Activated T-cell treated with anti-CD3 and anti-CD28 coated beads for 48 hours (primary cell): ENCODE data around the gene ACY1.

Experiments
- DNase-seq: peaks from one replicate; pipeline ENCODE4 v3.0.0-alpha.2; 2020; ENCODE audit warnings: low read depth

Gene ACY1

GRCh38 chr3:51963951-51964451, 19.3 kb upstream of the ACY1 start:
- DNase-seq = no peak

GRCh38 chr3:51964521-51964920, 18.8 kb upstream of the ACY1 start:
- DNase-seq = no peak

GRCh38 chr3:51966016-51966415, 17.3 kb upstream of the ACY1 start:
- DNase-seq = no peak

- no peak for DNase-seq
Measured at GRCh38 chr3:51966486-51966885, 16.8 kb upstream of the ACY1 start.

GRCh38 chr3:51966922-51967383, 16.4 kb upstream of the ACY1 start:
- DNase-seq = no peak

GRCh38 chr3:51967384-51968169, 15.8 kb upstream of the ACY1 start, which contains the start of gene PCBP4:
Gene PCBP4 (minus strand): TSS chr3:51967454. CDS start chr3:51961240, 6,214 bp downstream.
- DNase-seq = peak; percentile 34

- DNase-seq = no peak
Measured at GRCh38 chr3:51968170-51968775, 15.1 kb upstream of the ACY1 start.

- no peak for DNase-seq
Measured at GRCh38 chr3:51968883-51969678, 14.3 kb upstream of the ACY1 start.

- DNase-seq = no peak
Measured at GRCh38 chr3:51969841-51970240, 13.5 kb upstream of the ACY1 start.

- no peak for DNase-seq
Measured at GRCh38 chr3:51970606-51971300, 12.6 kb upstream of the ACY1 start.

- no peak for DNase-seq
Measured at GRCh38 chr3:51971350-51971749, 12.0 kb upstream of the ACY1 start.

GRCh38 chr3:51974277-51974962, 8.9 kb upstream of the ACY1 start:
- DNase-seq = no peak

GRCh38 chr3:51974963-51975851, 8.1 kb upstream of the ACY1 start, which contains the start of gene ABHD14A:
Gene ABHD14A (plus strand): TSS chr3:51975064. CDS start chr3:51975136, 72 bp downstream.
- DNase-seq = peak; percentile 74

- no peak for DNase-seq
Measured at GRCh38 chr3:51975852-51976549, 7.3 kb upstream of the ACY1 start.

GRCh38 chr3:51977446-51978142, 5.7 kb upstream of the ACY1 start:
- no peak for DNase-seq

- DNase-seq = no peak
Measured at GRCh38 chr3:51978143-51978502, 5.2 kb upstream of the ACY1 start.

- no peak for DNase-seq
Measured at GRCh38 chr3:51980253-51980652, 3.1 kb upstream of the ACY1 start.

GRCh38 chr3:51982352-51982837, 940 bp upstream of the ACY1 start:
- DNase-seq = no peak
